HEK293 (cell line): ENCODE results near the gene NTN3.

ENCODE experiments used
- CTCF ChIA-PET: fragments of 350-600 bp; formaldehyde crosslinking; extraction: SDS; loops from one replicate; lab custom pipeline; 2021; ENCODE audit warnings: antibody characterized with exemption; lab: Yijun Ruan, JAX
- POLR2A ChIA-PET: fragments of 300-600 bp; formaldehyde crosslinking; extraction: SDS; loops from one replicate; lab custom pipeline; 2020; ENCODE audit warnings: antibody characterized with exemption, inconsistent platforms; lab: Yijun Ruan, JAX
- H3K27ac ChIP-seq: fragments of 200-500 bp; sonication (Bioruptor generic); 2 replicates; pipeline ENCODE4 v1.5.1; 2014; ENCODE audit warnings: low read depth, low read length, control low read depth, inconsistent platforms; ENCODE audit errors: extremely low read depth
- H3K36me3 ChIP-seq, 2 experiments: fragments of 200-500 bp in 1 of 2; sonication (Bioruptor generic) in 1 of 2; 1 replicate in 1 of 2; 2 replicates in 1 of 2; pipeline ENCODE4 v1.5.1; 2014 to 2017; ENCODE audit warnings: inconsistent platforms in 2 of 2, low read length in 2 of 2; ENCODE audit not compliant: control insufficient read depth in 2 of 2, insufficient read depth in 1 of 2
- H3K4me1 ChIP-seq: fragments of 200-500 bp; sonication (Bioruptor generic); 2 replicates; pipeline ENCODE4 v1.5.1; 2014; ENCODE audit warnings: mild to moderate bottlenecking, low read length, inconsistent platforms; ENCODE audit not compliant: control insufficient read depth, insufficient read depth
- H3K4me3 ChIP-seq: 2 replicates; pipeline ENCODE4 v1.5.1; 2011; ENCODE audit warnings: low read depth, mild to moderate bottlenecking, control low read depth, low read length, moderate library complexity
- H3K9me3 ChIP-seq: fragments of 200-500 bp; sonication (Bioruptor generic); 2 replicates; pipeline ENCODE4 v1.5.1; 2014; ENCODE audit warnings: low read depth, low read length, inconsistent platforms; ENCODE audit not compliant: control insufficient read depth, insufficient read depth
- EGR2 ChIP-seq: fragments of 450-650 bp; formaldehyde crosslinking; IDR thresholded peaks from 2 replicates; pipeline ENCODE4 v1.5.1; 2016; ENCODE audit warnings: low read depth, missing biosample characterization, missing genetic modification characterization
- GFI1B ChIP-seq: fragments of 450-650 bp; formaldehyde crosslinking; IDR thresholded peaks from 2 replicates; pipeline ENCODE4 v1.5.1; 2016; ENCODE audit warnings: missing biosample characterization, missing genetic modification characterization
- ZBTB48 ChIP-seq: fragments of 450-650 bp; formaldehyde crosslinking; IDR thresholded peaks from 2 replicates; pipeline ENCODE4 v1.5.1; 2016; ENCODE audit warnings: missing biosample characterization, missing genetic modification characterization
- ZFP69B ChIP-seq: fragments of 450-650 bp; formaldehyde crosslinking; IDR thresholded peaks from 2 replicates; pipeline ENCODE4 v1.5.1; 2016; ENCODE audit warnings: missing biosample characterization, missing genetic modification characterization
- ZNF10 ChIP-seq: fragments of 450-650 bp; formaldehyde crosslinking; IDR thresholded peaks from 2 replicates; pipeline ENCODE4 v1.5.1; 2017; ENCODE audit warnings: missing biosample characterization, missing genetic modification characterization
- ZNF112 ChIP-seq: fragments of 450-650 bp; formaldehyde crosslinking; IDR thresholded peaks from 2 replicates; pipeline ENCODE4 v1.5.0; 2017; ENCODE audit warnings: missing biosample characterization, missing genetic modification characterization
- ZNF114 ChIP-seq: fragments of 450-650 bp; formaldehyde crosslinking; IDR thresholded peaks from 2 replicates; pipeline ENCODE4 v1.5.0; 2017; ENCODE audit warnings: missing biosample characterization, missing genetic modification characterization
- ZNF132 ChIP-seq: fragments of 450-650 bp; formaldehyde crosslinking; IDR thresholded peaks from 2 replicates; pipeline ENCODE4 v1.5.1; 2017; ENCODE audit warnings: missing biosample characterization, missing genetic modification characterization, borderline replicate concordance
- ZNF146 ChIP-seq: fragments of 450-650 bp; formaldehyde crosslinking; IDR thresholded peaks from 2 replicates; pipeline ENCODE4 v1.5.1; 2016; ENCODE audit warnings: missing biosample characterization, missing genetic modification characterization
- ZNF221 ChIP-seq: fragments of 450-650 bp; formaldehyde crosslinking; IDR thresholded peaks from 2 replicates; pipeline ENCODE4 v1.5.1; 2017; ENCODE audit warnings: missing biosample characterization, missing genetic modification characterization, borderline replicate concordance
- ZNF510 ChIP-seq: fragments of 450-650 bp; formaldehyde crosslinking; IDR thresholded peaks from 2 replicates; pipeline ENCODE4 v1.5.1; 2018; ENCODE audit warnings: mild to moderate bottlenecking, missing genetic modification characterization, missing biosample characterization; ENCODE audit not compliant: insufficient replicate concordance
- ZNF600 ChIP-seq: fragments of 450-650 bp; formaldehyde crosslinking; IDR thresholded peaks from 2 replicates; pipeline ENCODE4 v1.5.1; 2016; ENCODE audit warnings: missing biosample characterization, missing genetic modification characterization
- ZNF654 ChIP-seq: fragments of 450-650 bp; formaldehyde crosslinking; IDR thresholded peaks from 2 replicates; pipeline ENCODE4 v1.5.1; 2016; ENCODE audit warnings: low read depth, missing biosample characterization, missing genetic modification characterization
- ZNF660 ChIP-seq: fragments of 450-650 bp; IDR thresholded peaks from 2 replicates; pipeline ENCODE4 v1.5.1; 2018; ENCODE audit warnings: missing biosample characterization, mild to moderate bottlenecking, missing genetic modification characterization
- ZNF785 ChIP-seq: fragments of 450-650 bp; formaldehyde crosslinking; IDR thresholded peaks from 2 replicates; pipeline ENCODE4 v1.5.1; 2016; ENCODE audit warnings: missing biosample characterization, missing genetic modification characterization
- ZNF843 ChIP-seq: fragments of 450-650 bp; formaldehyde crosslinking; IDR thresholded peaks from 2 replicates; pipeline ENCODE4 v1.5.1; 2016; ENCODE audit warnings: missing biosample characterization, missing genetic modification characterization
- ZXDB ChIP-seq: fragments of 450-650 bp; formaldehyde crosslinking; IDR thresholded peaks from 2 replicates; pipeline ENCODE4 v1.5.1; 2016; ENCODE audit warnings: missing biosample characterization, missing genetic modification characterization
- TF ChIP-seq, protein P1 (sequence below): fragments of 450-650 bp; IDR thresholded peaks from 2 replicates; pipeline ENCODE4 v1.5.1; 2018; ENCODE audit warnings: missing biosample characterization, missing genetic modification characterization
- TF ChIP-seq, protein P2 (sequence below): fragments of 450-650 bp; formaldehyde crosslinking; IDR thresholded peaks from 2 replicates; pipeline ENCODE4 v1.5.1; 2017; ENCODE audit warnings: missing biosample characterization, missing genetic modification characterization
- TF ChIP-seq, protein P3 (sequence below): fragments of 450-650 bp; formaldehyde crosslinking; IDR thresholded peaks from 2 replicates; pipeline ENCODE4 v1.5.1; 2016; ENCODE audit warnings: missing biosample characterization, missing genetic modification characterization

The NTN3 gene

GRCh38 chr16:2490190-2491105, 19.4 kb downstream of the NTN3 start:
- CTCF ChIA-PET, result interaction anchor here (1.5 kb wide), 1 partner anchor 11 kb away, joined by 5 read pairs; no protein-coding TSS in a partner anchor
- H3K9me3 ChIP-seq, result no peaks in the 10 kb centered on the region
- H3K36me3 ChIP-seq, result peaks cover 0 to 8% of the 10 kb centered on the region in 2 experiments; a peak in 2 of 3 replicates
- POLR2A ChIA-PET, result no interaction called here
- TF ChIP-seq ZNF843 (tag by site-specific recombination) (no peak), ZNF112 (tag by site-specific recombination) (no peak), EGR2 (tag by site-specific recombination) (peak; percentile 12; the same call in 1 of the 2 replicates), ZNF600 (tag by site-specific recombination) (peak; percentile 50; the same call in 1 of the 2 replicates), ZNF132 (no peak)
- TF ChIP-seq, protein P1, sequence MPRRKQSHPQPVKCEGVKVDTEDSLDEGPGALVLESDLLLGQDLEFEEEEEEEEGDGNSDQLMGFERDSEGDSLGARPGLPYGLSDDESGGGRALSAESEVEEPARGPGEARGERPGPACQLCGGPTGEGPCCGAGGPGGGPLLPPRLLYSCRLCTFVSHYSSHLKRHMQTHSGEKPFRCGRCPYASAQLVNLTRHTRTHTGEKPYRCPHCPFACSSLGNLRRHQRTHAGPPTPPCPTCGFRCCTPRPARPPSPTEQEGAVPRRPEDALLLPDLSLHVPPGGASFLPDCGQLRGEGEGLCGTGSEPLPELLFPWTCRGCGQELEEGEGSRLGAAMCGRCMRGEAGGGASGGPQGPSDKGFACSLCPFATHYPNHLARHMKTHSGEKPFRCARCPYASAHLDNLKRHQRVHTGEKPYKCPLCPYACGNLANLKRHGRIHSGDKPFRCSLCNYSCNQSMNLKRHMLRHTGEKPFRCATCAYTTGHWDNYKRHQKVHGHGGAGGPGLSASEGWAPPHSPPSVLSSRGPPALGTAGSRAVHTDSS (tag by site-specific recombination), result no peak
- no peaks in the 10 kb centered on the region; the same call in 1 of the 2 replicates for H3K4me1 ChIP-seq
- H3K4me3 ChIP-seq, result no peak overlapping the region
- no peak overlapping the region for H3K27ac ChIP-seq

DNA sequence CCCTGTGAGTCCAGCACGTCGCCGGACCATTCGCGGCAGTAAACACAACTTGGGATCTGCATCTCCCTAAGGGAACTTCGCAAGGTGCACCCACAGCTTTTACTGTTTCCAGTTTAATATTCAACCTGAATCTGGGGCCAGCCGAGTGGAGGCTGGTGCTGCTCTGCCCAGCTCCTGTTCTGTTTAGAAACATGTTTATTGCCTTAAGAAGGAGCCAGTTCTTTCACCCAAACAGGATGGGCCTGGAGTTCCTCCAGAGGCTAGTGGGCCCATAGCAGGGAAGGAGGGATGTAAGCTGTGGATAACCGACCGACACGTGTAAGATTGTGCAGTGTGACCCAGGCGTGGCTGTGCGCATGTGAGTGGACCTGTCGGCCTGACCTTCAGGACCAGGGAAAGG, 21.2 kb downstream of the NTN3 start:
- Histone ChIP-seq H3K4me3 (no peak overlapping the region), H3K4me1 (no peaks in the 10 kb centered on the region), H3K9me3 (no peaks in the 10 kb centered on the region), H3K36me3 (peaks cover 0 to 21% of the 10 kb centered on the region in 2 experiments; a peak in 2 of 3 replicates), H3K27ac (no peak overlapping the region)
- ChIA-PET POLR2A (interaction anchor here (1.1 kb wide), 1 partner anchor 42 kb away, joined by 3 read pairs; no protein-coding TSS in a partner anchor), CTCF (interaction anchor here (1.2 to 1.5 kb wide), 2 partner anchors 9 kb away, joined by 3 to 5 read pairs; no protein-coding TSS in a partner anchor)
- TF ChIP-seq GFI1B (tag by site-specific recombination) (no peak), ZNF654 (tag by site-specific recombination) (no peak), ZXDB (tag by site-specific recombination) (no peak), ZNF785 (no peak), ZBTB48 (tag by site-specific recombination) (no peak), ZNF510 (no peak), ZNF660 (tag by site-specific recombination) (no peak), ZNF10 (no peak), ZNF221 (tag by site-specific recombination) (no peak), ZNF114 (tag by site-specific recombination) (no peak), ZFP69B (tag by site-specific recombination) (no peak), ZNF146 (tag by site-specific recombination) (no peak)
- TF ChIP-seq, protein P2, sequence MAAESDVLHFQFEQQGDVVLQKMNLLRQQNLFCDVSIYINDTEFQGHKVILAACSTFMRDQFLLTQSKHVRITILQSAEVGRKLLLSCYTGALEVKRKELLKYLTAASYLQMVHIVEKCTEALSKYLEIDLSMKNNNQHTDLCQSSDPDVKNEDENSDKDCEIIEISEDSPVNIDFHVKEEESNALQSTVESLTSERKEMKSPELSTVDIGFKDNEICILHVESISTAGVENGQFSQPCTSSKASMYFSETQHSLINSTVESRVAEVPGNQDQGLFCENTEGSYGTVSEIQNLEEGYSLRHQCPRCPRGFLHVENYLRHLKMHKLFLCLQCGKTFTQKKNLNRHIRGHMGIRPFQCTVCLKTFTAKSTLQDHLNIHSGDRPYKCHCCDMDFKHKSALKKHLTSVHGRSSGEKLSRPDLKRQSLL (tag by site-specific recombination), result no peak
- TF ChIP-seq, protein P3, sequence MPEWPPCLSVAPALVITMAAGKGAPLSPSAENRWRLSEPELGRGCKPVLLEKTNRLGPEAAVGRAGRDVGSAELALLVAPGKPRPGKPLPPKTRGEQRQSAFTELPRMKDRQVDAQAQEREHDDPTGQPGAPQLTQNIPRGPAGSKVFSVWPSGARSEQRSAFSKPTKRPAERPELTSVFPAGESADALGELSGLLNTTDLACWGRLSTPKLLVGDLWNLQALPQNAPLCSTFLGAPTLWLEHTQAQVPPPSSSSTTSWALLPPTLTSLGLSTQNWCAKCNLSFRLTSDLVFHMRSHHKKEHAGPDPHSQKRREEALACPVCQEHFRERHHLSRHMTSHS, result no peak
- TF ChIP-seq, protein P1 (tag by site-specific recombination), result no peak
